GM19043 (cell line): ENCODE results near the gene RIT2.

Source experiments
- ATAC-seq: cut with Tn5 transposase; IDR thresholded peaks from one replicate; pipeline ENCODE4 v1.9.1; 2021; ENCODE audit warnings: low read depth; ENCODE audit not compliant: unreplicated experiment

RIT2 gene

GRCh38 chr18:42941021-42941420, 174.5 kb downstream of the RIT2 start:
- no peak for ATAC-seq

DNA sequence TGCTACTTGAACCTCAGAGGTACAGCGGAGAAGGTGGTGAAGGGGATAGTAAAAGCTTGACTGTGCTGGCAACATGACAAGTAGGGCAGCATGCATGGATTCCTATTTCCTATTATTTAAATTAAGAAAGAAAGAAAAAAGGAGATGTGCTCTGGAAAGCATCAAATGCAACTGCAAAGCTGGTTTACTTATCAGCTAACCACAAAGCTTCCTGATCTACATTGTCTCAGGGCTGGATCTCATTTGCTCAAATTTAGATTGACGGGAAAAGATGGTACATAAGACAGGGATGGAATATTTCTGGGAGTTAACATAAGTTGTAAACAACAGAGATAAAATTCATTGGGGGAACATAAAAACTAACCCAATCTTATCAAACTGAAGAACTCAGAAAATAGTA, 178.0 kb downstream of the RIT2 start:
- ATAC-seq, result no peak

DNA sequence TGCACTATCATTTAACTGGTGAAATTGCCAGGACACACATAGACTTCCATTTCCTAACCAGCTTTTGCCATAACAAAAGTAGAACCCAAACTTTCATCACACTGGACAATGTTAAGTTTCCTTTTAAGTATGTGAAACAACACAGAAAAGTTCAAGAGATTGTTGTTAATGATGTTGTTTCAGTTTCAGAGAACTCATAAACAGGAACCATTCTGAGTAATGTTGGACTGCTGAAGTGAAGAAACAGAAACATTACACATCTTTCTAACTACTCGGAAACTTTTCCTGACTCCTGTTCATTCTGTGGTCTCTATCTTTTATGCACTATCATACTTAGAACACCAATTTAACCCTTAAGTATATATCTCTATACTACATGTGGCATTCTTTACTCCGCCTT, 179.2 kb downstream of the RIT2 start:
- ATAC-seq, result no peak

DNA sequence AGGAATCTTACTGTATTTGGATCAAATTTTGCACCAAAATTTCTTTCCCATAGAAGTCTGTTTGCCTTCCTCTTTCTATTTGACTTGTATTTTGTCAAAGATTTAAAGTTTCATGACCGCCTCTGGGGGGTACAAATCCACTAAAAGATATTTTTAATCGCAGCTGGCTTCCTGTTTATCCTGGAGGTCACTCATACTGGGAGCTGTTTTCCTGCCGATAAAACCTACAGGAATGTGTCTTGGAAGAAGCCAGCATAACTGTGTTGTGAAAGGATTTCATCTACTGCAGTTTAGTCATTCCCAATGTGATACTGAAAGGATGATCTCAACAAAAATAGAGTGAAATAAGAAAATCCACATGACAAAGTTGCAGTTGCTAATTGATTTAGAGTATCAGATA, 184.0 kb downstream of the RIT2 start:
- no peak for ATAC-seq

DNA sequence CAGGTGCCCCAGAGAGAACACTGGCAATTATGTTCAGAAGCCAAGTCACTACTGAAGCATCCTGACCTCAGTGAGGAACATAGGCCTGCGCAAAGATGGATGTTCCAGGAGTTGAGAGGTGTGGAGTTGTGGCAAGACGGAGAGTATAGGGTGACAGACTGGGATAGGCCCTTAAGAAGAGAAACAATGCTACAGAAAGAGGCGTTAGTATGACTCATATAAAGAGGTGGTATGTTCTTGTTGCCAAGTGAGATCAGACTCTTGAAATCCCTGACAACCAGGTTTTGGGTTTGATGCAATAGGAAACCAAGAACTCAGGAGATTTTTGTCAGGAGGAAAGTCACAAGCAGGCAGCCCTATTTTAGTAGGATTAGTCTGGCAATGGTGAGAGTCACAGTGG, 185.6 kb downstream of the RIT2 start:
- no peak for ATAC-seq

GRCh38 chr18:42929181-42929580, 186.3 kb downstream of the RIT2 start:
- ATAC-seq, result no peak

GRCh38 chr18:42925036-42925435, 190.4 kb downstream of the RIT2 start:
- no peak for ATAC-seq

DNA sequence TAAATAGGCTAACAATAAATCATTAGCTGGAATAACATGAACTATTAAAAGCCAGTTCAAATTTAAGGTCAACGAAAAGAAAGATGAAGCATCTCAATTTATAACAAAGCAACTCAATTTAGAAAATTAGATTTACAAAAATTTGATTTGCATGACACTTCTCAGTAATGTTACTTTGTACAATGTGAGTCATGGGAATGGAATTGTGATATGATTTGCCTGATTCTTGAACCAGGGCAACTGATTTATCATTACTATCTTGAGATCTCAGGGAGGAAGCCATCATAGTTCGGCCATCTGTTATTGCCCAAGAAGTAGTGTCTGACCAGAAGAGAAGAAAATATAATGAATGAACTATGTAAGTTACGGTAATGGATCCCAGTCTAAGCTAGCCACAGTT, 193.1 kb downstream of the RIT2 start:
- ATAC-seq, result no peak

GRCh38 chr18:42921226-42921737, 194.2 kb downstream of the RIT2 start:
- ATAC-seq, result no peak

DNA sequence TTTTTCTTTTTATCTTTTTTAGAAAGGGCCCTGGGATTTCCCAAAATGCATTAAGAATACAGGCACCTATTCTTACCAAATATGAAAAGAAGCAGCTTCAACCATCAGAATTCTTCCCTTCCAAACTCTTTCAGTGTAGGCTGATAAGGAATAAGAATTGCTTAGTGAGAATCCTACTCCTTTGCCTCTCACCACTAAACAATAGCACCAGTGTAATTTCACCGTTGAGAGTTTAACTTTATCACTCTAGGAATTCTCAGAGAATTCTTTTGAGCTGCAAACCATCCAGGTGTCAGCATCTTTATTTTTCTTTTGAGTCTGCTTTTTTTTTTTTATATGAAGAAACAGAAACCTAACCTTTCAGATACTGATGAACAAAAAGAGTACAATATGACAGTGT, 194.9 kb downstream of the RIT2 start:
- no peak for ATAC-seq

- ATAC-seq, result no peak
Measured at GRCh38 chr18:42915299-42915698, 200.2 kb downstream of the RIT2 start.

DNA sequence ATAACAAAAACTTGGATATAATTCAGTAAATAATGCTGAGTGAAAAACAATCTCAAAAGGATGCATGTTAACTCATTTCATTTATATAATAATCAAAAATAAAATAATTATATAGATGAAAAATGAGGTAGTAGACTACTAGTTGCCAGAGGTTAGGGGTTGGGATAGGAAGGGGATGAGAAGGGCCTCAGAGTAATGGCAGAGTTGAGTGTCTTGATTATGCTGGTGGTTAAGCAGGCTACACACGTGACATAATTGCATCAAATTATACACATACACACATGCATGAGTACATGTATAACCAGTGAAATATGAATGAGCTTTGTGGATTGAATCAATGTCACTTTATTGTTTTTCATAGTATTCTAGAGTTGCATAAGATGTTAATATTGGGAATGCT, 201.0 kb downstream of the RIT2 start:
- no peak for ATAC-seq

DNA sequence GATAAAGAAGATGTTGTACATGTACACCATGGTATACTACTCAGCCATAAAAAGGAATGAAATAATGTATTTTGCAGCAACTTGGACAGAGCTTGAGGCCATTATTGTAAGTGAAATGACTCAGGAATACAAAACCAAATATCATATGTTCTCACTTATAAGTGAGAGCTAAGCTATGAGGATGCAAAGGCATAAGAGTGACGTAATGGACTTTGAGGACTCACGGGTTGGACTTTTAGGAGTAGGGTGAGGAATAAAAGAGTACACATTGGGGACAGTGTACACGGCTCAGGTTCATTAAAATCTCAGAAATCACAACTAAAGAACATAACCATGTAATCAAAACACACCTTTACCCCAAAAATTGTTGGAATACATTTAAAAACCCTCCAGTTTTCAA, 206.4 kb downstream of the RIT2 start:
- no peak for ATAC-seq

GRCh38 chr18:42906761-42907160, 208.7 kb downstream of the RIT2 start:
- ATAC-seq, result no peak

DNA sequence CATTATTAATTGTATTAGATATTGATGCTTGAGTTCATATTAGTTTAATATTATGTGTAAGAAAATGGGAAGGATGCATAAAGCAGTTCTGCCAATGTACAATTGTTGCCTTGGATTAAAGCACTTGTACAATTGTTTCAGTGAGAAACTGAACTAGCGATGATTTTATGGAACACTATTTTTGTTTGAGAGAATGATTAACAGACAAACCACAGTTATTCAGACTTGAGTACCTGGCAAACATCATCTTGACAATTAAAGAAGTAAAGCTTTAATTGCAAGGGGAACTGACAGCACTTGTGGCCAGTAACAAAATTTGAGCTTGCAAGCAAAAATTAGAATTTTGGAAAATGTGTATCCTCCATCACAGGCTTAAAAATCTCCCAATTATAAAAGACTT, 214.3 kb downstream of the RIT2 start:
- ATAC-seq, result no peak

- ATAC-seq, result no peak
Measured at GRCh38 chr18:42893977-42894376, 221.5 kb downstream of the RIT2 start.

DNA sequence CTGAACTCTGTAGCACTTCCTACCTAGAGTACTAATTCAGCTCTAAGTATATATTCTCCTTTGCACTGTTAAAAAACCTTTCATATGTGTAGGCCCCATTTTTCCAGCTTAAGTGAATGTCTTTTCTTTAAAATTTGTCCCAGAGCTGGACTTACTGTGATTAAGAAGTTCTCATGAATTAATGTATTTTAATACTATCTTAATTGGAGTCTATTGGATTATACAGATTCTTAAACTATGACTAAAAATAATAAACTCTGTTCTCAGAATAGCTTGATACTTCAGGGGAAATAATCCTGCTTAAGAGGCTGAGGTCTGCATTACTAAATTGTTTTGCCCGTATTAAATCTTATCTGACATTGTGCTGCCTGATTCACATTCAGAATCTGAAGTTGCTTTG, 223.3 kb downstream of the RIT2 start:
- no peak for ATAC-seq

- ATAC-seq, result no peak
Measured at GRCh38 chr18:42891705-42892104, 223.8 kb downstream of the RIT2 start.

GRCh38 chr18:42883169-42883568, 232.3 kb downstream of the RIT2 start:
- ATAC-seq, result no peak

- ATAC-seq, result no peak
Measured at GRCh38 chr18:42882122-42882521, 233.4 kb downstream of the RIT2 start.

- ATAC-seq, result no peak
Measured at GRCh38 chr18:42872838-42873237, 242.6 kb downstream of the RIT2 start.

GRCh38 chr18:42864876-42865275, 250.6 kb downstream of the RIT2 start:
- ATAC-seq, result no peak

- no peak for ATAC-seq
Measured at GRCh38 chr18:42861271-42861670, 254.2 kb downstream of the RIT2 start.
